ENCODE results near the gene OTOL1.

OTOL1 gene

DNA sequence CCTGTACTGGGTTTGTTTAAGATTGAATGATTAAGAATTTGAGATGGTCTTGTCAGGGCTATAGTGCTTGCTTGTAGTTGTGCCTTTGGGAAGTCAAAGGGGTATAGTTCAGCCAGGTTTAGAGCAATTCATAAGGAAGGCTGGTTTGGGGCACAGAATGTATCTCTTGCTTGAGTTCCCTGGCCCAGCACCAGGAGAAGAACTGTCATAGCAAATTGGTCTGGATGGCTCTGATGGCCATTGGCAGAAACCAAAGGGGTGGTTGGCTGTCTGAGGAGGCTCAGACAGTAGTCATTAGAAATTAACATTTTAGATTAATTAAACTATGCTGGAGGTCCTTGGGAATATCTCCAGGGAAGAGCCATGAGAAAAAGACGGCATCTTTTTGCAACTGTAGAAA lies 25.4 kb upstream of the OTOL1 start:
- TF ChIP-seq, protein P1, sequence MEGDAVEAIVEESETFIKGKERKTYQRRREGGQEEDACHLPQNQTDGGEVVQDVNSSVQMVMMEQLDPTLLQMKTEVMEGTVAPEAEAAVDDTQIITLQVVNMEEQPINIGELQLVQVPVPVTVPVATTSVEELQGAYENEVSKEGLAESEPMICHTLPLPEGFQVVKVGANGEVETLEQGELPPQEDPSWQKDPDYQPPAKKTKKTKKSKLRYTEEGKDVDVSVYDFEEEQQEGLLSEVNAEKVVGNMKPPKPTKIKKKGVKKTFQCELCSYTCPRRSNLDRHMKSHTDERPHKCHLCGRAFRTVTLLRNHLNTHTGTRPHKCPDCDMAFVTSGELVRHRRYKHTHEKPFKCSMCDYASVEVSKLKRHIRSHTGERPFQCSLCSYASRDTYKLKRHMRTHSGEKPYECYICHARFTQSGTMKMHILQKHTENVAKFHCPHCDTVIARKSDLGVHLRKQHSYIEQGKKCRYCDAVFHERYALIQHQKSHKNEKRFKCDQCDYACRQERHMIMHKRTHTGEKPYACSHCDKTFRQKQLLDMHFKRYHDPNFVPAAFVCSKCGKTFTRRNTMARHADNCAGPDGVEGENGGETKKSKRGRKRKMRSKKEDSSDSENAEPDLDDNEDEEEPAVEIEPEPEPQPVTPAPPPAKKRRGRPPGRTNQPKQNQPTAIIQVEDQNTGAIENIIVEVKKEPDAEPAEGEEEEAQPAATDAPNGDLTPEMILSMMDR (IDR thresholded peaks at IDR 0.05): no peak
- no peaks in the 10 kb centered on the region for H3K27me3 ChIP-seq
- no peaks in the 10 kb centered on the region for H3K4me1 ChIP-seq (ENCODE audit: control insufficient read depth in 1 of 2, insufficient read depth in 1 of 2, low read depth in 1 of 2, low read length in 1 of 2)
- H3K36me3 ChIP-seq: no peaks in the 10 kb centered on the region
- no peak overlapping the region for H3K4me3 ChIP-seq (ENCODE audit: low read depth in 1 of 2, low read length in 1 of 2)
- H3K27ac ChIP-seq: no peak overlapping the region
- no peaks in the 10 kb centered on the region for H3K9me3 ChIP-seq

DNA sequence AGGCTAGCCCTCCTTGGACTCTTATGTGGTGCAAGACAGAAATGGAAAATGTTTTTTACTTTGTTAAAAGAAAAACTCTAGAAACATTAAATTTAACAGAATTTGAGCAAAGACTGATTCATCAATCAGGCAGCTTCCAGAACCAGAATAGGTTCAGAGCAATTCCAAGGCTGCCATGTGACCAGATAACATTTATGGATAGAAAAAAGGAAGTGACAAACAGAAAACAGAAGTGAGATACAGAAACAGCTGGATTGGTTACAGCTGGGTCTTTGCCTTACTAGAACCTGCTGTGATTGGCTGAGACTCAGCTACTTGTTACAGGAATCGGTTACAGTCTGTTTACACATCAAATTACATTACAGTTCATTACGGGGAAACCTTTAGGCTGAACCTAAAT lies 22.5 kb upstream of the OTOL1 start:
- no peaks in the 10 kb centered on the region for H3K4me1 ChIP-seq (ENCODE audit: control insufficient read depth in 1 of 2, insufficient read depth in 1 of 2, low read depth in 1 of 2, low read length in 1 of 2)
- no peaks in the 10 kb centered on the region for H3K9me3 ChIP-seq
- H3K4me3 ChIP-seq (ENCODE audit: low read depth in 1 of 2, low read length in 1 of 2): no peak overlapping the region
- H3K36me3 ChIP-seq: no peaks in the 10 kb centered on the region
- TF ChIP-seq, protein P1 (IDR thresholded peaks at IDR 0.05): no peak
- H3K27me3 ChIP-seq: no peaks in the 10 kb centered on the region
- no peak overlapping the region for H3K27ac ChIP-seq

GRCh38 chr3:161474741-161475140 lies 21.9 kb upstream of the OTOL1 start:
- Histone ChIP-seq H3K27me3 (no peaks in the 10 kb centered on the region), H3K4me1 (ENCODE audit: control insufficient read depth in 1 of 2, insufficient read depth in 1 of 2, low read depth in 1 of 2, low read length in 1 of 2) (no peaks in the 10 kb centered on the region), H3K36me3 (no peaks in the 10 kb centered on the region), H3K4me3 (ENCODE audit: low read depth in 1 of 2, low read length in 1 of 2) (no peak overlapping the region), H3K9me3 (no peaks in the 10 kb centered on the region), H3K27ac (no peak overlapping the region)
- TF ChIP-seq, protein P1 (IDR thresholded peaks at IDR 0.05): no peak

DNA sequence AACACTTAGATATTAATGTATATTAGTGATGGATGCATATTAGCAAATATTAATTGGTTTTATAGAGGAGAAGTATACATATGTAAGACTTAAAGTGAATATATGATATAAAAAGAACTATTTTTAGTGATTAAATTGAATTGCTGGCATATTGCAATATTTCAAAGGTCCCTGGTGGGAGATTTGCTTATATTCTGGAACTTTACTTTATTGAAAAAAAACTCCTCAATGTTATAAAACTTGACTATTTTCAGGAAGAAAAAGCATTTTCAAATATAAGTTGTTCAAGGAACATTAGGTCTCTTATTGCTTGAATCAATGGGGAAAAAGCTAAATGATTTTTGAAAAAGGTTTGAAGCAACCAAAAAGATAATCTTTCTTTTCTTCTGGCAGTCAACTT lies 21.4 kb upstream of the OTOL1 start:
- Histone ChIP-seq H3K4me1 (ENCODE audit: control insufficient read depth in 1 of 2, insufficient read depth in 1 of 2, low read depth in 1 of 2, low read length in 1 of 2) (no peaks in the 10 kb centered on the region), H3K9me3 (no peaks in the 10 kb centered on the region), H3K4me3 (ENCODE audit: low read depth in 1 of 2, low read length in 1 of 2) (no peak overlapping the region), H3K27me3 (no peaks in the 10 kb centered on the region), H3K36me3 (no peaks in the 10 kb centered on the region), H3K27ac (no peak overlapping the region)
- TF ChIP-seq, protein P1 (IDR thresholded peaks at IDR 0.05): no peak

DNA sequence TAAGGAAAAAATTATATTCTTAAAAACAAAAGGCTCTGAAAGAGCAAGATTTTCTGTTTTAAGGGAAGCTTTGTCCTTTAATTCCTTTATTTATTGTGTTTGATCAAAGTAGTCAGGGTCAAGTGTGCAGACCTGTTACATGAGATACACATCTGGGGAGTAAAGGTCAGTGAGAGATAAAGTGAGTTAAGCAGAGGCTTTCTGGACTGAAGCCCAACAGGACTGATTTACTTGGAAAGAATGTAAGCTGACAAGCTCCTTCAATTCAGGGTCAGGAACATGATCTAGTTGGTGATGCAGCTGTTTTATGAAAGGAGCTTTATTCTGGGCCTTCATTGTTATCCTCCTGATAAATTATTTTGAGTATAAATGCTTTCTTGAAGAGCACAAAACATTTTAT lies 20.7 kb upstream of the OTOL1 start:
- no peak overlapping the region for H3K4me3 ChIP-seq (ENCODE audit: low read depth in 1 of 2, low read length in 1 of 2)

More for the DNA sequence above, 20.7 kb upstream of the OTOL1 start:
- no peaks in the 10 kb centered on the region for H3K4me1 ChIP-seq (ENCODE audit: control insufficient read depth in 1 of 2, insufficient read depth in 1 of 2, low read depth in 1 of 2, low read length in 1 of 2)
- H3K27me3 ChIP-seq: no peaks in the 10 kb centered on the region
- H3K36me3 ChIP-seq: no peaks in the 10 kb centered on the region
- no peaks in the 10 kb centered on the region for H3K9me3 ChIP-seq
- no peak overlapping the region for H3K27ac ChIP-seq
- TF ChIP-seq, protein P1 (IDR thresholded peaks at IDR 0.05): no peak
